Left colon (tissue), 2 donors: ENCODE measurements around the gene ST6GALNAC5. TPM values are rescaled to one million over a fixed set of nuclear protein-coding genes. Genes with fewer than 3 reads are reported as not detected.

Experiments
- ATAC-seq: fragments of 200-7000 bp; cut with Tn5 transposase; one replicate; pipeline ENCODE4 v1.9.1; 2020; ENCODE audit warnings: mild to moderate bottlenecking, moderate library complexity
- DNase-seq, 2 donors: peaks; one replicate each; pipeline ENCODE4 v3.0.0-alpha.2; 2020
- intact Hi-C, 2 donors: fragments of 100-400 bp; cut with DNase I in 1 of 2; cut with micrococcal nuclease in 1 of 2; formaldehyde crosslinking; loops; one replicate each; pipeline versions ENCODE4 v1.11.2 to v1.14.0; 2022; cut with DNase I, micrococcal nuclease
- microRNA-seq, 2 donors: library from miRNA; unstranded; fragments of <30 nt; microRNA quantifications; one replicate each; pipeline versions ENCODE4 v1.1.0 to v1.2.0, GENCODE V29; 2020
- total RNA-seq, 2 donors: library from RNA; stranded (reverse); fragmentation: NEBNext Ultra II Directional; extraction: Animal tissue kit (Norgen Biotek cat#: 25700); gene quantifications; one replicate each; pipeline ENCODE4 v1.2.1, GENCODE V29; 2021
- donor health status: DM: no; HTN: no; CAD: no.
- donor health status: DM: yes; HTN: yes; CAD: no.

ST6GALNAC5 gene
- total RNA-seq, 2 donors from 2014 or later, result 0.31 to 1.5 TPM

DNA sequence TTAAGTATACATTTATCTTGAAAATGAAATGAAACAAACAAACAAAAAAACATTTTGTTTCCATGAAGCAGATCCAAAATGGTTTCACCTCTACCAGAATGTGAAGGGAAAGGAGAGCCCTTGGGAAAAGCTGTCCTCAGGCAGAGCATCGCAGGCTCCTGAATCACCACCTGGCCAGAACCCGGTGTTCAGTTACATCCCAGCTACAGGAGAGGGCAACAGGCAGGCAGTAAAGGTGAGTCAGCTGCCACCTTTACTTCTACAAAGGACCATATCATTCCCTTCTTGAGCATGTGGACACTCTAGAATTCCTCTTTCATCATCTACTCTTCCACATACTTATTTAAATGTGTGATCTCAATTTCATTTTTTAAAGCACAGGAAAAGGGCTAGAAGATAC is 200.7 kb downstream of the ST6GALNAC5 start:
- no peak for DNase-seq
- intact Hi-C loops, result no loop called here
- ATAC-seq, result no peak

DNA sequence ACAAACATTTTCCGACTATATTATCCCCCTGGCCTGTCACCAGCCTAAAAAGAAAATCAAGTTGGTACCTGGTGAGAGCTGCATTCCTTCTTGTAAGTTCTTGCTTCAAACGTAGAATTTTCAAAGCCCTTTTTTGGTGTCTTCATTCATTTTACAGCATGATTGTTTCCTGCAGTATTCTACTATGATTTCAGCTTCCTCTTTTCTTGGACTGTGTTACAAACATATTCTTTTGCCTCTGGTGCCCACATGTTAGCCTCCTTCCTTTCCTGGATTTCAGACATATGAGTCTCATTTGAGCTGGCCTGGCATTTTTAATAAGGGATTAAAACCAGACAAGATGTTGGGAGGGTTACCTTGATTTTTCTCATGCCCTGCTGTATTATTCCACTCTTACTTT is 209.5 kb downstream of the ST6GALNAC5 start:
- DNase-seq (no peak), ATAC-seq (no peak)
- intact Hi-C loops, result no loop called here

DNA sequence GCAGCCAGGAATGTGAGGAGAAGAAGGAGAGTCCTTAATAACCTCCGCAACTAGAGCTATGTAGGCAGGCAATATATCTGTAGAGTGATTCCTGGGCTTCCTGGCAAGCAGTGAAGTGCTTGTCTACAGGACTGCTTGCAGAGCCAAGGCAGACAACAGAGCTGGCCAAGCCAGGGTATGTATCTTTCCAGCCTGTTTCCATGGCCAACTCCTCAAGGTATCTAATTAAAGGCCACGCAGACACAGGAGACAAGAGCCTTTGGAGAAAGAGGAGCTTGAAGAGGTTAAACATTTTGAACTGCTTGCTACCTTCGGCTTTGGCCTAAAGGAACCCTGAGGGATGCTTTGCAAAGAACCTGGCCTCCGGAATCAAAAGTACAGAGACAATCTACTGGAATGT is 214.6 kb downstream of the ST6GALNAC5 start:
- intact Hi-C loops, result no loop called here
- no peak for ATAC-seq
- no peak for DNase-seq

DNA sequence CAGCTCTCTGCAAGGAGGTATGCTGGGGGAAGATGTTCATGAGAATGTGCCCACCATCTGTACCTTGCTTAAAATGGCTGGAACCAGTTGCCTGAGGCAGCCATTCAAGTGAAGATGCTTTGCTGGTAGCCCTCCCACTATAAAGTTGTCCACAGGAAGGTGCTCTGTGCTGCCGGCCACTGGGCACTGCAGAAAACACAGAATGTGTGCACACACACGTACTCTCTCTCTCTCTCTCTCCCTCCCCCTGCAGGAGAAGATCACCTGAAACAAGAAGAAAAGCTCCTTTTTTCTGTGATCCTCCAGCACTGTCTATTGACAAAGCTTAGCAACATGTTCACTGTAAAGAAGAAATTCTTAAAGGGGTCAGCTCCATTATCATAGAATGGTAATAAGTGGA is 217.2 kb downstream of the ST6GALNAC5 start:
- intact Hi-C loops, result no loop called here
- DNase-seq (no peak), ATAC-seq (no peak)

DNA sequence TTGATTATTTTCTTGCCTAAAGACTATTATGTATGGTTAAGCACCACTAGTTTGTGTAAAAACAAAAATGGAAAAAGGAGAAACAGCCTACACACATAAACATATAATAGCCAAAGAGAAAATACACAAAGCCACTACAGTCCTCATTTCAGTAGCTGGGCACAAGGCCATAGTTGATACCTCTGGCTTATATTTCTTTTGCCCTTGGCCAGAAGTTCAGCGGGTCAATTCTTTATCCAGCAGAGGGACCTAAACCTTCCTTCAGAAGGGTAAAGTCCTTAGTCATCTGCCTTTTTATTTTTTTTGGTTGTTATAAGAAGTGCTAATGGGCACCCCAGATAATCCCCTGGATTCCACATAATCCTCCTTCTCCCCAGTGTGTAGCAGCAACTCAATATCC is 217.8 kb downstream of the ST6GALNAC5 start:
- intact Hi-C loops, result no loop called here
- no peak for DNase-seq

DNA sequence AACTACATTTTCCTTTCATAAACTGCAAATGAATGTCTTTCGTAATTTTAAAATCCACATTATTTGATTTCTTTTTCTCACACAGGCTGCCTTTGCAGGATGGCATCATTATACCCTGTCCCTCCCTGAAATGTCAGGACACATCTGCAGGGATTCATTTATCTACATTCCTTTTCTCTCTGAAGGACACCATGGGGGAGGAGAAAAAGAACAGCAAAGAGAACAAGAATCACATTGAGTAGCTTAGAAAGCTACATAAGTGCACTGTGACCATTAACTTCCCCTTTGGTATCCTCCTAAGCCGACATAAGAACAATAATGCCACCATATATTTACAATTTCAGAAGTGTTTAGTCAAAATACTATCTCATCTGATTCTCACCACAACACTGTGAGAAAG is 222.5 kb downstream of the ST6GALNAC5 start:
- DNase-seq (no peak), ATAC-seq (no peak)
- intact Hi-C loops, result no loop called here

More for the DNA sequence above, 217.8 kb downstream of the ST6GALNAC5 start:
- no peak for ATAC-seq

DNA sequence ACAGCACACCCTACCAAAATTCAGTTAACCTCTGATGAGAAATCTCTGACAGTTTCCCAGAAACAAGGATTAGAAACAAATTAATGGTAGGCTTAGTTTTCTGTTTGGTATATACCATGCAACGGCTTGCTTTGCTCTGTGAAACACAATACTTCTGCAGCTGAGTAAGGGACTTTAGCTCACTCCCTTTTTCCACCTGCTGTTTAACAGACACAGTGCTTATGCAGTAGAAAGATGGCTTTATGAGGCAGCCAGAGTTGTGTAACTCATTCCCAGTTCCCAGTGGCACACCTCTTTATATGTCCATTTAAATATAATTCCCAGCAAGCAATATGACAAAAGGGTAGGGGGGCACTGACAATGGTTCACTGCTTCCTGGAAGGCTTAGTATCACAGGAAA is 228.0 kb downstream of the ST6GALNAC5 start:
- no peak for DNase-seq
- intact Hi-C loops, result no loop called here
- no peak for ATAC-seq

DNA sequence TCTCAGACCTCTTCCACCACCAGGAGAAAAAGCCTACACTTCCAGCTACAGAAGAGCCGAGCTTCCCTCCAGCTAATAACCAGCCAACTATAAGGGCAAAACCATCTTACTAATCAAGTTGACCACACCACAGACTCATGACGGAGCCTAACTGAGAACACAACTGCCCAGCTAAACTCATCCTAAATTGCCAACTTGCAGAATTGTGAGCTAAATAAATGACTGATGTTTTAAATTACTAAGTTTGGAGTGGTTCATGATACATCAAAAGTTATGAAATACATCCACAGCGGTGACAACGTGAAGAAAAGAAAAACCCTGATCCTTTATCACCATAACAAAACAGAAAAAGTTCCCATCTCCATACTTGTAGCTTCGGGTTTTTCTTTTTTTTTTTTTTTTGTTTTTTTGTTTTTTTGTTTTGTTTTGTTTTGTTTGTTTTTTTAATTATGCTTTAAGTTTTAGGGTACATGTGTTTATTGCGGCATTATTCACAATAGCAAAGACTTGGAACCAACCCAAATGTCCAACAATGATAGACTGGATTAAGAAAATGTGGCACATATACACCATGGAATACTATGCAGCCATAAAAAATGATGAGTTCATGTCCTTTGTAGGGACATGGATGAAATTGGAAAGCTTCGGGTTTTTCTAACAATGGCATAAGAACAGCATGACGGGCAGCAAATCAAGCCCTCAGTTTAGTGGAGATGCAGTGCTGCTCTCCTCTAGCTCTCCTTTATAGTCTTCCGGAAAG is 229.4 kb downstream of the ST6GALNAC5 start:
- ATAC-seq (no peak), DNase-seq (no peak)
- intact Hi-C loops, result no loop called here

DNA sequence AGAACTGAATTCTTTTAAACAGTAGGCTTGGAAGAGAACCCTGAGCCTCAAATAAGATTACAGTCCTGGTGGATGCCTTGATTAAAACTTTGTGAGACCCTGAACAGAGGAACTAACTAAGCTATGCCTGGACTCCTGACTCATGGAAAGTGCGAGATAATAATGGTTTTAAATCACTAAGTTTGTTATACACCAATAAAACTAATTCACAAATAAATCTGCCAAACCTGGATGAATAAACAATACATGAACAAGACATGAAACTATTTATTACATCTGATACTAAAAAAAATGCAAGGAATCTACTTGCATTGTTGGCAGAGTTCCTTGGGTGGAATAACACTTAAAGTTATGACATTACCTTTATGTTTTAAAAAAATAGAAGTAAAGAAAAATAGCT is 233.6 kb downstream of the ST6GALNAC5 start:
- intact Hi-C loops, result no loop called here
- ATAC-seq (no peak), DNase-seq (no peak)

DNA sequence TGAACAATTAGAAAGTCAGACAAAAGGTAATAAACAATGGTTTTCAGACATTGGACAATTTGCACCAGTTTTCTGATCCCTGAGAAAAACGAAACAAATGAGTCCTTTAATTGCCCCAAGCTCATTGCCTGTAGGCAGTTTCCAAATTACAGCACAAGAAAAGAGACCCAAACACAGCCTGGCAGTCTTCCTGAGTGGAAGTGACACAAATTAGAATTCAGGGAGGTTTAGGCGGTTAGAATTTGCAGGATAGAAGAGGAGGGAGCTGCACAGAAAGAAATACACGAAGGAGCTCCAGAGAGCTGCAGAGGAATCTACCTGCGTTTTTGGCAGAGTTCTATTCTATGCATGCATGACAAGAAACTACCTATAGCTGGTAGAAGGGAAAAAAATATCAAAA is 236.2 kb downstream of the ST6GALNAC5 start:
- no peak for DNase-seq
- no peak for ATAC-seq
- intact Hi-C loops, result no loop called here

DNA sequence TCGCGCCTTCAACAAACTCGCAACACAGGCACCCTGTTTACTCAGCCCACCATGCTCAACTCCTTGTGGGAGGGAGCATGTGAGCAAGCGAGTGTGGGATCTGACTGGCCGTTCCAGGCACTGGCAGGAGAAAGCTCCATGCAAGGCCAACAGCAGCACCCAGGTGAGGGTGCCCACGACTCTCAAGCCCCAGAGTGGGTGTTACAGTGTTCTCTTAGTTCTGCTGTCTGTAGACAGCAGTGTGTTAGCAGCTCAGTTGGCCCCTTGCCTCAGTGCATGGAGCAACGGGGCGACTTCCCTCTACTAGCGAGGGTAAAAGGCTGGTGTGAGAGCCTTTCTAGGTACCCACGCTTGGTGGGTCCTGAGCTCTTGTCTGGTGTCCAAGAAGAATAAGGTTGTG is 237.4 kb downstream of the ST6GALNAC5 start:
- intact Hi-C loops, result no loop called here
- no peak for DNase-seq
- ATAC-seq, result no peak

Small RNAs within 50 kb of the gene (microRNA-seq; reads per million reads assigned to microRNA genes)
- gene MIR7156, result 0 to 0.53 reads per million in 2 donors
